A172 (cell line): Measurements from ENCODE around the gene SHROOM2. TPM values are rescaled to one million over a fixed set of nuclear protein-coding genes. Genes with fewer than 3 reads are reported as not detected.
"Not testable (repeated sequence)": the region's sequence is repeated elsewhere in the genome, so short reads cannot be mapped to it uniquely, and the experiment has no call there.

Experiments
- DNase-seq: peaks from one replicate; pipeline ENCODE4 v3.0.0-alpha.2; 2015; ENCODE audit warnings: low spot score
- total RNA-seq: library from RNA; depleted of rRNA; stranded (reverse); fragments of >200 nt; shearing (Covaris generic); gene quantifications from 2 replicates; pipeline ENCODE4 v1.2.3, GENCODE V29; 2014

The SHROOM2 gene
- total RNA-seq, 1 experiment from 2014 or later = 2.8 TPM

DNA sequence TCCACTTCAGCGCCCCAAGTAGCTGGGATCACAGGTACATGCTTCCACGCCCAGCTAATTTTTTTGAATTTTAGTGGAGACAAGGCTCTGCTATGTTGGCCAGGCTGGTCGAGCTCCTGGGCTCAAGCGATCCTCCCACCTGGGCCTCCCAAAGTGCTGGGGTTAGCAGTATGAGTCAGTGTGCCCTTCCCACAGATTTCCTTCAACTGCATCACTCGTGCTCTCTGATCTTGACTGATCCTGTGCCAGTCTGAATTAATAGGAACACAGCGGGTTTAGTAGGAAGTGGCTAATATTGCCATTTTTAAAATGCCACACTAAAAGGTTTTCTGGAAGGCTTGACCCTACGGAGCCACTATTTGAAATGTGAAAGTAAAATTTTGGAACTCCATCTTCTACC, 4.3 kb upstream of the SHROOM2 start:
- peak; percentile 46 for DNase-seq

- DNase-seq = no peak
Measured at GRCh38 chrX:9784332-9784731, 1.9 kb upstream of the SHROOM2 start.

- DNase-seq = no peak
Measured at GRCh38 chrX:9785254-9785943, 830 bp upstream of the SHROOM2 start.

DNA sequence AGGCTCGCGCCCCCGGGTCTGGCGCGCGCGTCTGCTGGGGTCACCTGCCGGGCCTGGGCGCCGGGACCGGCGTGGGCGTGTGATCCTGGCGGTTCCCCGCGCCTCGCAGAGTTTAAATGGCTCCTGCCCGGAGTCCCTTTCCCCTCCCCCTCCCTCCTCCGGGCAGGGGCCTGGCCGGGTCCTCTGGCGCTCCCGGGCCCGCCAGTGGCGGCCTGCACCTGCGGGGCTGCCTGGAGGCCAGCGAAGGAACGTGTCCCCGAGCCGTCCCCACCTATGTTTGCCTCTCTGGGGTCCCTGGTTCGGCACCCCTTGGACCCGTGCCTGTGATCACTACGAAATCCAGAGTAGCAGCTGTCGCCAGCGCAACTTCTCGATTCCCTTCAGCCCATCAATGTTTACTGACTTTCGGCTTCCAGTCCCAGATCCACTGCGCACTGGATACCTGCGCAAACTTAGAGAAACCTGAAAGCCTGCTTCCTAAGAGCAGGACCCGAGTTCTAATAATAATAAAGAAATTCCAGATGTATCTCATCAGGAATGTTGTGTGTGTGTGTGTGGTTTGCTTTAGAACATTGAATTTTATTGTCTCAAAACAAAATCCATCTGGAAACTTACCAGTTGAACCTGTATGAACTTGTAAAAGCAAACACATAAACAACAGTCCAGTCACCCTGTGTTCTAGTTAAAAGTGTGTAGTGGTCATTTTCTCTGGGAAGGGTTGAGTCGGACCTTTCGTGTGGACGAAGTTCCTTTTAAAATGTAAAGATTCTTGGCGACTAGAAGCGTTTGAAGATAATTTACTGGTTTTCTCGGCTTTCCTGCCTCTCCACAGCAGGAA, 788 bp downstream of the SHROOM2 start:
- DNase-seq = no peak

DNA sequence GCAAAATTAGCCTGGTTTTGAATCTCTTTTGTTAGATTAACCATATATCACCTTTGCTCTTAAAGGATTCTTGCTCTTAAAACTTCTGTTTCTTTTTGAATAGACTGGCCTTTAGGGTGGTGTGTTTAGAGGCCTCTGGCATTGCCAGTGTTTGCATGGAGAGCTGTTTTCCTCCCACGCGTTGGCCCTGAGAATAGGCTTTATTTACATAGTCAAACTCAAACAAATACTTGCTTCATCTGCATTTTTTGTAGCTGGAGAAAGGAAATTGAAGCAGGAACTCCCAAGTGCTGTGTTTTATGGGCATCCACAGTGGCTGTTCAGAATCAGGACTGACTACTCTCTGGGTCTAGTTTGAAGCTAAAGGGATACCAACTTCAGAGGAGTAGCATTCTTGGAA, 2.7 kb downstream of the SHROOM2 start:
- DNase-seq = no peak

DNA sequence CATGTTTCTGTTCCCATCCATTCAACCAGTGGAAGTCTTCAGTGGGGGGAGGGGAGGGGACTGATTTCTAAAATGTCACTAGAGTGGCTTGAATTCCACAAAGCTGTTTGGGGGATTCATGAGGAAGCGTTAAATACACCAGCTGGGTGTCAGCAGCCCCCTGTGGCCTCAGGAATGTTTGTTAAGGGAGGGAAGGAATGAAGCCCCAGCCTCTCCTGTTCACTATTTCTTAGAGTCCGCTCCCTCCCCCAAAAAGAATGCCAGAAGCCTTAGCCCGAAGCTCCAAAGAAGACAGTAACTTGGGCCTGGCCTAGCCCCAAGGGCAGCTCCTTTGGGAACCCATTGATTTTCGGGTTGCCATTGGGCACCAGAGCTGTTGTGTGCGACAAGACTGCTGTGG, 3.3 kb downstream of the SHROOM2 start:
- DNase-seq = no peak

DNA sequence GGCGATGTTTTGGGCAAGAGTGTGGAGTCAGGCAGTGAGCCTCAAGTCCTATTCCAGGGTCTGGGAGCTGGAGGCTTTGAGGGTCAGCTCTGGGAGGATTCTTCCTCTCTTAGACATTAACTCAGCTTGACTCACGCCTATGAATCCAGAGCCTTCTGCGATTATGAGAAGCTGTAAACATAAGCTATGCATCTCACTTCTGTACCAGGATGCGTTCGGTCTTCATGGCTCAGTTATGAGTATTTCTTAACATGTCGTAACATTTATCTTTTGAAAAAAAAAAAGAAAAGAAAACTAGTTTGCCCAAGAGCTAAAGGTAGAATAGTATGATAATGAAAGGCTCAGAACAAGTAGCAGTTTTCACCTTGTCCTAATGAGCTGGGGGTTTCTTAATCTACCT, 4.6 kb downstream of the SHROOM2 start:
- DNase-seq = no peak

DNA sequence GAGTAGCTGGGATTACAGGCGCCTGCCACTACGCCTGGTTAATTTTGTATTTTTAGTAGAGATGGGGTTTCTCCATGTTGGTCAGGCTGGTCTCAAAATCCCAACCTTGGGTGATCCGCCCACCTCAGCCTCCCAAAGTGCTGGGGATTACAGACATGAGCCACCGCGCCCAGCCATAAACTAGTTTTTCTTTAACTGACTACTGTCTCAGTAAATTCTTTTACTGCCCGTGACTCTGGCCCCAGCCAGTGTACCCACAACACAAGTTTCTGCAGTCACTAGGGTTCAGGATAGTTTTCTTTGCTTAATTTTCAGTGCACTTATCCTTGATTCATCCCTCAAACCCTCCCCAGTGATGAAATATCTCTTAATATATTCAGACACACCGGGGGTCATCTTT, 8.3 kb downstream of the SHROOM2 start:
- no peak for DNase-seq

- no peak for DNase-seq
Measured at GRCh38 chrX:9797384-9798360, 11.4 kb downstream of the SHROOM2 start.

DNA sequence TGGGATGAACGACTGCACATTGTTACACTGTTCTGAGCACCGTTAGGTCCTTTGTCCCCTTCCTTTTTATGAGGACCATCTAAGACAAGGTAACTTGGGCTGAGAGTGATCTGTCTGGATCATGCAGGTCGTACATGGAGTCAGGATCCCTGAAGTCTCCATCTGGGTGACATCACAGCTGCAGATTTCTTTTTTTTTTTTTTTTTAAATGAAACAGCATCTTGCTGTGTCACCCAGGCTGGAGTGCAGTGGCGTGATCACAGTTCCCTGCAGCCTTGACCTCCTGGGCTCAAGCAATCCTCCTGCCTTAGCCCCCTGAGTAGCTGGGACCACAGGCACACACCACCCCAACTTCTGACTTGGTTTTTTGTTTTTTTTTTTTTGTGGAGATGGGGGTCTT, 16.5 kb downstream of the SHROOM2 start:
- no peak for DNase-seq

- no peak for DNase-seq
Measured at GRCh38 chrX:9804444-9804843, 18.2 kb downstream of the SHROOM2 start.

GRCh38 chrX:9805956-9806355, 19.7 kb downstream of the SHROOM2 start:
- DNase-seq = no peak

DNA sequence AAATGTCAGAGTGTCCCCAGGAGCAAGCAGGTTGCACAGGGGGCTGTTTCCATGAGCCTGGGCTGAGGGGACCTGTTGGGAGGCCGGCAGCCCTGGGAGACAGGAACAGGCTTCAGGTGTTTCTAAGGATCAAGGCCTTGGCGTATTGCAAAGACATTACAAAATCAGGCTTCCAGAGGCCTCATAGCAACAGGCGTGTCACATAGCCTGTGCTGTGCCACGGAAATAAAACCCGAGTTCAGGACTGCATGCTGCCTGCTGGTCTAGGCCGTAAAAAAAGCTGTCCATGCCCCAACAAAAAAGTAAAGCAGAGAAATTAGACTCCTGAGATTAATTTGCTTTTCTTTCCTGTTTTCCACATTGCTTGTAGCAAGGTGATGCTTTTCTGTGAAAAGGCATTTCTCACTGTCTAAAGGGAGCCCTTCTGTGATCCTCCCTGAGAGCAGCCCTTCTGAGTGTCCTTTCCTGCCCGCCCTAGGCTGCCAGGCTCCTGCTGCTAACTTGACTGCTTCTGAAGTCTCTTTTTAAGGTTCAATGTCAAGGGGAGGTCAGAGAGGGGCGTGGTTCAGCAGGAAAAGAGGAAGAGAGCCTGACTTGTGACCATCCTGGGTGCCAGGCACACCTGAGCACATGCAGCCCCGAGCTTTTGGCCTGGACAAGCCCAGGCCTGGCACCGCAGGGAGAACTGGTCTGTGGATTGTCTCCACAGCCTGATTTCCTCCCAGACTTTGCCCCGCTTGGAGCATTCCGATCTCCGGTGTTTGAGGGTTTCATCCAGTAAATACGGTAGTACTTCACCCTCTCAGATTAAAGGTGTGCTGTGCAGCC, 21.3 kb downstream of the SHROOM2 start:
- DNase-seq = no peak

DNA sequence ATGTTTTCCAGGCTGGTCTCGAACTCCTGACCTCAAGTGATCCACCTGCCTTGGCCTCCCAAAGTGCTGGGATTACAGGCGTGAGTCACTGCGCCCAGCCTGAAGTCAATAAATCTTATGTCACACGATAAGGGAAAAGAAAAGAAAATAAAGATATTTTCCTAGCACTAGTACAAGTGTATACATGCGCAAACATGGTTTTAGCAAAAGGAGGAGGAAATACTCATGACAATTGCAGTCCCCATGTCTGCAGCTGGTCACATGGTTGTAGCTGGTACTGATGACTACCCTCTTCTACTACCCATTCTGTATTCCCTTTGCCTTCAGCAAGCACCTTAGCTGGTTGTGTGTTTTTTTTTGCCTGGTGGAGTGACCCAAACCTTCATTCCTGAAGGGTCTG, 23.6 kb downstream of the SHROOM2 start:
- DNase-seq = not testable (repeated sequence)

DNA sequence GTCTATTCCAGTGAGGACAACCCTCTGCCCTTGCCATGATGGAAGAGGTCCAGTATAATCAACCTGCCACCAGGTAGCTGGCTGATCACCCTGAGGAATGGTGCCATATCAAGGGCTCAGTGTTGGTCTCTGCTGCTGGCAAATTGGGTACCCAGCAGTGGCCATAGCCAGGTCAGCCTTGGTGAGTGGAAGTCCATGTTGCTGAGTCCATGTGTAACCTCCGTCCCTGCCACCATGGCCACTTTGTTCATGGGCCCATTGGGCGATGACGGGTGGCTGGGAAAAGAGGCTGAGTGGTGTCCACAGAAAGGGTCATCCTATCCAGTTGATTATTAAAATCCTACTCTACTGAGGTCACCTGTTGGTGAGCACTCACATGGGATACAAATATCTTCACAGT, 24.9 kb downstream of the SHROOM2 start:
- not testable (repeated sequence) for DNase-seq

GRCh38 chrX:9816084-9816700, 30.0 kb downstream of the SHROOM2 start:
- peak; percentile 77 for DNase-seq

GRCh38 chrX:9821572-9821971, 35.3 kb downstream of the SHROOM2 start:
- DNase-seq = no peak

DNA sequence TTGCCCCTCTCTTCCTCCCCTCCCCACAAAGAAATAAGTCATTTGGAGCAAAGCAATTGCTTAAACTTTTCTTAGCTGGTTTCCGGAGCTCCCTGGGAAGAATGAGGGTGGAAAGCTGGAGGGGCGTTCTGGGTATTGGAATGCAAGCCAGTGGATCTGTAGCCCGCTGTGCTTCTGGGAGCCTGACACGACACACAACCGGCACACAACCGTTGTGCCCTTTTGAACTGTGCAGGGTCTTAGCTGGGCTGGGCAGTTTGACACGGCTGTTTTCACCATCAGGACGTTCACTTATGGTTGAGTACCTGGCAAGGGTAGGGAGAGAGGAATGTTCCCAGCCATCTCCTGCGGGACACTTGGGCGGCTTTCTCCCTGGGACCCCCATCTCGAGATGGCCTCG, 38.3 kb downstream of the SHROOM2 start:
- DNase-seq = no peak

- DNase-seq = no peak
Measured at GRCh38 chrX:9825129-9825790, 39.0 kb downstream of the SHROOM2 start.

DNA sequence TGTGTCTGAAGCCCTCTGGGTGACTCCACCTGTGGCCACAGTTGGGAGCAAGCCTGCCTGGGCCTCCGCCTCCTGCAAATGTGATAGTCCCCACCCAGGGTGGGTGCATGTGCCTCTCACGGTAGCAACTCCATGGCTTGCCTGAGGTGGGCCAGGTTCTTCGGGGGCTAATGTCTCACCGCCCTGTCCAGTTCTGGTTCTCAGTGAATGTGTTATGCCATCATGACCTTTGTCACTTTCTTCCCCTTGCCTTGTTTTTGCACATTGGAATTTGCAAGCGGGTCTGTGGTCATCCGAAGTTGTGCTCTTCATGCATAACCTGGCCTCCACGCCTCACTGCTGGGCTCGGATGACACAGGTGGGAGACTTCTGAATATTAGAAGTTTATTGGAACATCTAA, 39.7 kb downstream of the SHROOM2 start:
- DNase-seq = no peak
